AG04450 (cell line): ENCODE results near the gene TMEM131L. TPM values are rescaled to one million over a fixed set of nuclear protein-coding genes. Genes with fewer than 3 reads are reported as not detected.

Experiments used
- CTCF ChIA-PET: fragments of 300-600, 350-600 bp; formaldehyde crosslinking; extraction: SDS; loops from one replicate; lab custom pipeline; 2022; ENCODE audit warnings: antibody characterized with exemption, inconsistent platforms; lab: Charles Lee
- POLR2A ChIA-PET: fragments of 350-600 bp; formaldehyde crosslinking; extraction: SDS; loops from one replicate; lab custom pipeline; 2021; ENCODE audit warnings: antibody characterized with exemption, inconsistent platforms; lab: Yijun Ruan, JAX
- DNase-seq: peaks from one replicate; pipeline ENCODE4 v3.0.0-alpha.2; 2011; ENCODE audit warnings: low read depth, low spot score
- H3K27ac ChIP-seq: one replicate; pipeline ENCODE4 v1.5.1; 2012; ENCODE audit warnings: low read depth, low read length, control low read depth
- H3K27me3 ChIP-seq: one replicate; pipeline ENCODE4 v1.6.0; 2012; ENCODE audit warnings: low read length; ENCODE audit not compliant: control insufficient read depth, insufficient read depth
- H3K4me3 ChIP-seq: 2 replicates; pipeline ENCODE4 v1.5.1; 2011; ENCODE audit warnings: mild to moderate bottlenecking, low read depth, low read length, control low read depth
- H3K9me3 ChIP-seq: 2 replicates; pipeline ENCODE4 v1.5.1; 2012; ENCODE audit warnings: low read length; ENCODE audit not compliant: control insufficient read depth, insufficient read depth
- polyA plus RNA-seq: library from polyadenylated mRNA; depleted of rRNA; stranded (reverse); fragments of >200 nt; gene quantifications from 2 replicates; pipeline ENCODE4 v1.2.3, GENCODE V29; 2011
- TF ChIP-seq, protein P1 (sequence below): IDR thresholded peaks from 2 replicates; pipeline ENCODE4 v1.5.1; 2011; ENCODE audit warnings: low read depth, low read length, control low read depth, inconsistent platforms

The TMEM131L gene
- polyA plus RNA-seq, 1 experiment = 15.5 TPM

DNA sequence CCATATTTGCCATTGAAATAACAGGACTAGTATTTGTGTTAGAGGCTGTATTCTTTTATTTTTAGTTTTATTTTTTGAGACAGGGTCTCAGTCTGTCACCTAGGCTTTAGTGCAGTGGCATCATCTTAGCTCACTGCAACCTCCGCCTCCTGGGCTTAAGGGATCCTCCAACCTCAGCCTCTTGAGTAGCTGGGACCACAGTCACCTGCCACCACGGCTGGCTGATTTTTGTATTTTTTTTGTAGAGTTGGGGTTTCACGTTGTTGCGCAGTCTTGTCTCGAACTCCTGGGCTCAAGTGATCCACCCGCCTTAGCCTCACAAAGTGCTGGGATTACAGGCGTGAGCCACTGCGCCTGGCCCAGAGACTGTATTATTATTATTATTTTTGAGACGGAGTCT lies 15.3 kb downstream of the TMEM131L start:
- Histone ChIP-seq H3K4me3 (no peak overlapping the region), H3K27ac (no peak overlapping the region), H3K9me3 (no peaks in the 10 kb centered on the region), H3K27me3 (no peaks in the 10 kb centered on the region)
- no peak for DNase-seq
- TF ChIP-seq, protein P1, sequence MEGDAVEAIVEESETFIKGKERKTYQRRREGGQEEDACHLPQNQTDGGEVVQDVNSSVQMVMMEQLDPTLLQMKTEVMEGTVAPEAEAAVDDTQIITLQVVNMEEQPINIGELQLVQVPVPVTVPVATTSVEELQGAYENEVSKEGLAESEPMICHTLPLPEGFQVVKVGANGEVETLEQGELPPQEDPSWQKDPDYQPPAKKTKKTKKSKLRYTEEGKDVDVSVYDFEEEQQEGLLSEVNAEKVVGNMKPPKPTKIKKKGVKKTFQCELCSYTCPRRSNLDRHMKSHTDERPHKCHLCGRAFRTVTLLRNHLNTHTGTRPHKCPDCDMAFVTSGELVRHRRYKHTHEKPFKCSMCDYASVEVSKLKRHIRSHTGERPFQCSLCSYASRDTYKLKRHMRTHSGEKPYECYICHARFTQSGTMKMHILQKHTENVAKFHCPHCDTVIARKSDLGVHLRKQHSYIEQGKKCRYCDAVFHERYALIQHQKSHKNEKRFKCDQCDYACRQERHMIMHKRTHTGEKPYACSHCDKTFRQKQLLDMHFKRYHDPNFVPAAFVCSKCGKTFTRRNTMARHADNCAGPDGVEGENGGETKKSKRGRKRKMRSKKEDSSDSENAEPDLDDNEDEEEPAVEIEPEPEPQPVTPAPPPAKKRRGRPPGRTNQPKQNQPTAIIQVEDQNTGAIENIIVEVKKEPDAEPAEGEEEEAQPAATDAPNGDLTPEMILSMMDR = no peak
- ChIA-PET POLR2A (no interaction called here), CTCF (interaction anchor here (1.0 to 1.6 kb wide), 2 partner anchors 92 to 339 kb away, joined by 3 to 5 read pairs; no protein-coding TSS in a partner anchor)

DNA sequence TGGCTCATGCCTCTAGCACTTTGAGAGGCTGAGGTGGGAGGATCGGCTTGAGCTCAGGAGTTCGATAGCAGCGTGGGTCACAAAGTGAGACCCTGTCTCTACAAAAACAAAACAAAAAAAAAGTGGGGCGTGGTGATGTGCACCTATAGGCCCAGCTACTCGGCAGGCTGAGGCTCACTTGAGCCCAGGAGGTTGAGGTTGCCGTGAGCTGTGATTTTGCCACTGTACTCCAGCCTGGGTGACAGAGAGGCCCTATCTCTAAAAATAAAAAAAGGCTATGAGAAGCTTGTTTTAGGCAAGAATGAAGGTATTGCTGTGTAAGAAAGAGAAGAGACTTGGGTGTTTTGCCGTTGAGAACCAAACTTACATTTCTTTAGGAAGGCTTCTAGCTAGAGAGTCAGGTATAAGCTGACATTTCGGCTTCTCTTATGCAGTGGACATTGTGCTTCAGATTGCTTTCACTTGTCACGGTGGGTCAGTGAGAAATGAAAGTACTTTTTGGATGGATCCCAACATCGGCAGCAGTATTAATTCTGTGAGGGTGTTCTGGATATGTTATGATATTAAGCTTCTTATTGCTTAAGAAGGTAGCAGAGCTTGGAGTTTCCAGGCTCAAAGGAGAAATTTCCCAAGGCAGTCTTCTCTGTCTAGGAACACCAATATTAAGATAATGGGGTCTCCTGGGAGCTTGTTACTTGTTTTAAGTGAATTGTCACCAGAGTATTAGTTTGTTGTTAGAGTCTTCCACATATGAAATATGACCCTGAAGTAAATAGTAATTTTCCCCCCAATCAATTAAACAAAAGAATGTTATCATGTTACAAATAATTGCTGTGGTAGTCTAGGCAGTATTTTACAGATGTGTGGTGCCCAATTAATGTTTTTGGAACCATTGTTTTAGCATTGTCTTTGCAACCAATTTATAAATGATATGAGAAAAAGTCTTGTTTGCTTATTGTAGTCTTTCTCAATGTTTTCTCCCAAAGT lies 17.6 kb downstream of the TMEM131L start:
- DNase-seq = no peak
- no peak overlapping the region; the same call in 1 of the 2 replicates for H3K4me3 ChIP-seq
- ChIA-PET CTCF (interaction anchor here (0.8 to 1.9 kb wide), 4 partner anchors 14 to 341 kb away, joined by 3 to 7 read pairs (median 4); no protein-coding TSS in a partner anchor), POLR2A (interaction anchor here (1.1 to 1.5 kb wide), 2 partner anchors 18 to 35 kb away, joined by 4 to 7 read pairs; partner anchors contain the start of gene TMEM131L)
- no peaks in the 10 kb centered on the region for H3K9me3 ChIP-seq
- TF ChIP-seq, protein P1 = no peak
- peak overlapping the region; percentile 31 for H3K27ac ChIP-seq
- no peaks in the 10 kb centered on the region for H3K27me3 ChIP-seq

DNA sequence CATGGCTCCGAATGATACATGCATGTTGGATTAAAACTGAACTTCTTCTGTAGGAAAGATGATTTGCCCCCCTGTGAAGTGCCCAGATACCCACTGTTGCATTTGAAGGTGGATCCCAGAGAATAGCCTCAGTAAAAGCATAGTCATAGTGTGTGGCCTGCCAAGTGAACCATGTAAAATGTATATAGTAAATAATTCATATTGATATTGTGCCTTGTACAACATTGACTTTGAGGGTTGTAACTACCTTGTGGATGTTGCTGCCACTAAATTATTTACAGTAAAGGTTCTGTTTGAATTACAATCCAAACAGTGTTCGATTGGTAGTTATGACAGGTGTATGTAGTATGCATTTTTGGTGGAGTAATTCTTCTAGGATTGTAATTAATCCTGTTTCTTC lies 19.2 kb downstream of the TMEM131L start:
- no peaks in the 10 kb centered on the region for H3K9me3 ChIP-seq
- H3K4me3 ChIP-seq = no peak overlapping the region
- TF ChIP-seq, protein P1 = no peak
- no peaks in the 10 kb centered on the region for H3K27me3 ChIP-seq
- ChIA-PET POLR2A (interaction anchor here (1.0 kb wide), 1 partner anchor 19 kb away, joined by 7 read pairs; the partner anchor contains the start of gene TMEM131L), CTCF (interaction anchor here (1.5 kb wide), 1 partner anchor 89 kb away, joined by 7 read pairs; no protein-coding TSS in a partner anchor)
- no peak overlapping the region for H3K27ac ChIP-seq
- no peak for DNase-seq

DNA sequence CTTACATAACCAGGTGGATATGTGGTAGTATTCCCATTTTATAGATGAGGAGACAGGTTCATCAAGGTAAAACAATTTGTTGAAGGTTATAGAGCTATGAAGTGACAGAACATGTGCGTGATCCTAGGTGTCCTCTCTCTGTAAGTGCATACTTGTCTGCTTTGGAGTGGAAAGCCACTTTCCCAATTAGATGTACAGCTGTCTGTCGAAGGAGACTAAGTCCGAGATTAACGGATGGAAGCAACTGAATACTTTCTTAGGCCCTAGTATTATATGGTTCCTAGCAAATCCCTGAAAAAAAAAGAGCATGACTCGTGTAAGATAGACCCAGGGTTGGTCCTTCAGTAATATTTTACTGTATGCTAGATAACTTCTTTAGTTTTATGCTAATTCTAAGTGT lies 19.7 kb downstream of the TMEM131L start:
- ChIA-PET POLR2A (interaction anchor here (0.6 to 1.0 kb wide), 4 partner anchors 12 to 20 kb away, joined by 3 to 7 read pairs (median 4); partner anchors contain the start of gene TMEM131L), CTCF (interaction anchor here (0.9 to 1.7 kb wide), 5 partner anchors 13 to 142 kb away, joined by 3 to 7 read pairs (median 4); partner anchors contain the start of gene MND1)
- no peak overlapping the region for H3K27ac ChIP-seq
- H3K9me3 ChIP-seq = no peaks in the 10 kb centered on the region
- TF ChIP-seq, protein P1 = no peak
- H3K4me3 ChIP-seq = no peak overlapping the region
- no peaks in the 10 kb centered on the region for H3K27me3 ChIP-seq
- DNase-seq = no peak
